Amniotic epithelial cell (primary cell): ENCODE measurements around the gene PRPH.
"Not testable (repeated sequence)": the region's sequence is repeated elsewhere in the genome, so short reads cannot be mapped to it uniquely, and the experiment has no call there.

Experiments
- DNase-seq: peaks from one replicate; pipeline ENCODE4 v3.0.0-alpha.2; 2010; ENCODE audit warnings: low read depth

The PRPH gene

GRCh38 chr12:49295082-49295936, at the start of gene PRPH:
Gene PRPH, plus strand, starts transcription at chr12:49295147. Its CDS starts 54 bp downstream, at chr12:49295201.
- no peak for DNase-seq

DNA sequence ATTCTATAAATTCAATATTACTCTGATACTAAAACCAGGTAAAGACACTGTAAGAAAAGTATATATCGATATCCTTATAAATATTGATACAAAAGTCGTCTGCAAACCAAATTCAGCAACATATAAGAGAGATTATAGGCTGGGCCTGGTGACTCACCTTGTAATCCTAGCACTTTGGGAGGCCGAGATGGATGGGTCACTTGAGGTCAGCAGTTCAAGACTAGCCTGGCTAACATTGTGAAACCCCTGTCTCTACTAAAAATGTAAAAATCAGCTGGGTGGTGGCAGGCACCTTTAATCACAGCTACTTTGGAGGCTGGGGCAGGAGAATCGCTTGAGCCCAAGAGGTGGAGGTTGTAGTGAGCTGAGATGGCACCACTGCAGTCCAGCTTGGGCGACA, 43.6 kb upstream of the PRPH start:
- no peak for DNase-seq

DNA sequence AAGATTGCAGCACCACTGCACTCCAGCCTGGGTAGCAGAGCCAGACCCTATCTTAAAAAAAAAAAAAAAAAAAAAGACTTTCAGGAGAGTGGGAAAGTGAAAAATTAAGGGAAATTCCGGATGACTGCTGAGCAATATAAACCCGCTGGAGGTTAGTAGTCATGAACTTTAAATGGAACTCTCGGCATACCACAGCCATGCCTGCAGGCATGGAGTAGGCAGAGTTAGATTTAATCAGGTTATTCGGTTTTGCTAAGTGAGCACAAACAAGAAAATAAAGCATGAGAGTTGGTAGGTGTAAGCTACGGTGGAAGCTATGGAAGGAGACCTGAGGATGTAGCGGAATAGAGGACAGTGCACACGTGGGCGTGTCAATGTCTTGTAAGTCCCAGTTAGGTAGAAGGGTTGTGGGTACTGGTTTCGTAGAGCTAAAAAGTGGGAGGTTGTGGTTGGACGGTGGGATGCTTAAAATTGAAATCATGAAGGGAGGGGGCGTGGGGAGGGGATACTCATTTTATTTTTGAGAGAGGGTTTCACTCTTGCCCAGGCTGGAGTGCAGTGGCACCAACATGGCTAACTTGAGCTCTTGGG, 41.8 kb upstream of the PRPH start:
- no peak for DNase-seq

- not testable (repeated sequence) for DNase-seq
Measured at GRCh38 chr12:49255456-49255855, 39.5 kb upstream of the PRPH start.

DNA sequence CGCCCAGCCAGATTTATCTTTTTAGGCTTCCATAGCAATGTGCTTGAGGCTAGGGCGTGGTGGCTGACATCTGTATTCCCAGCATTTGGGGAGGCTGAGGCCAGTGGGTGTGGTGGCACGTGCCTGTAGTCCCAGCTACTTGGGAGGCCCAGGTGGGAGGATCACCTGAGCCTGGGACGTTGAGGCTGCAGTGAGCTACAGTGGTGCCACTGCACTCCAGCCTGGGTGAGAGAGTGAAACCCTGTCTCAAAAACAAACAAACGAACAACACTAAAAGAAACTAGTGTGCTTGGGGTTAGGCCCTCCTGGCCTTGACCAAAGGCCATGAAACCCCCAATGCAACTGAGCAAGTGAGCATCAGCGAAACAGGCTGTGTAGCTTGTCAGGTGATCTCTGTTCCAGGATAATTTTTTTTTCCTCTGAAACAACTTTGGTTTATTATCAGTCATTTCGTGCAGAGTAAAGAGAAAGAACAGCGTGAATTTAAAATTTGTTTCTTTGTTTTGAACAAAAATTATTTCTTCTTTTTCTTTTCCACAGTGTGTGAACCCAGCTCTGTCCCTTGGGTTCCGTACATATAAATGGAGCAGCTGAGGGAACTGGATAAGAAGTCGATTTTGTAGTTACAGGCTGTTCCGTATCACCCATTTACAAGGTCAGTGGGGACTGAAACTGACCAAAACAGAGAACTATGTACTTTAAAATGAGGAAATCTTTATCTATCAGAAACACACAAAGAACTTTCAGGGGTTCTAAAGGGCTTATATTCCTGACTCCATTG, 38.9 kb upstream of the PRPH start:
- DNase-seq = no peak

GRCh38 chr12:49257508-49258184, 37.3 kb upstream of the PRPH start:
- DNase-seq = not testable (repeated sequence)

- no peak for DNase-seq
Measured at GRCh38 chr12:49259452-49259851, 35.5 kb upstream of the PRPH start.

DNA sequence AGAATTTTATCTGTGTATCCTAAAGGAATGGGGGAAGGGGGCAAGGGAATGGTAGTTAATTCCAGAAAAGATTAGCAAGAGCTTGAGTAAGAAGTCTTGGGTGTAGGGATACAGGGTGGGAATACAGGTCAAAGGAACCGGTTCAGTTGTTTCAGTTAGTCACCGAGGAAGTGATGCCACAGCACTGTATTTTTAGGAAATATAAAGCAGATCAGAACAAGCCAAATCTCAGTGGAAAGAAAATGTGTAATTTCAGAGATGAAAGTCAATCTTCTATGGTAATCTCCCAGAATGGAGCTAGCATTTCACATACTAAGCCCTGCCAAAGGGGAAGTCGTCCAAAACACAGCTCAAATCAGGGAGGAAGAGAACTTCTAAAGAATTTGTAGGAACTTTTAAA, 34.8 kb upstream of the PRPH start:
- DNase-seq = peak; percentile 56

DNA sequence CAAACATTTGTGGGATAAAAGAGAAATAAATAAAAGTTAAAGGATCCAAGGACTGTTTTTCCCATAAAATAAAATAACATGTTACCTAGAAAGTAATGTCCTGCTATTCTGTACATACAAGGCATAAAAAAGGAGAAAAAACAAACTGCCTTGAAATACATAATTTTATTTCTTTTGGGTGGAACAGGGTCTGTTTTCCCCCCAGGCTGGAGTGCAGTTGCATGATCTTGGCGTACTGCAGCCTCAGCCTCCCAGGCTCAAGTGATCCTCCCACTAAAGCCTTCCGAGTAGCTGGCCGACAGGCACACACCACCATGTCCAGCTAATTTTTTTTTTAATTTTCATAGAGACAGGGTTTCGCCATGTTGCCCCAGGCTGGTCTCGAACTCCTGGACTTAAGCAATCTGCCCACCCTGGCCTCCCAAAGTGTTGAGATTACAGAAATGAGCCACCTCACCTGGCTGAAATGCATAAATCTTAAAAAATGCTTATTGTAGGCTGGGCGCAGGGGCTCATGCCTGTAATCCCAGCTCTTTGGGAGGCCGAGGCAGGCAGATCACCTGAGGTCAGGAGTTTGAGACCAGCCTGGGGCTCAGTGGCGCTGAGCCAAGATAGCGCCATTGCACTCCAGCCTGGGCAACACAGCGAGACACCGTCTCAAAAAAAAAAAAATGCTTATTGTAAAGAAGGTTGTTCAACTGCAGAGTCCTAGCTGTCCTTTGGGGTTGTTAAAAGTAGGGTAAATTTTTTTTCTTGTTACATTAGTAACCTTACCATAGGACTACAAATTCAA, 34.2 kb upstream of the PRPH start:
- DNase-seq = no peak

DNA sequence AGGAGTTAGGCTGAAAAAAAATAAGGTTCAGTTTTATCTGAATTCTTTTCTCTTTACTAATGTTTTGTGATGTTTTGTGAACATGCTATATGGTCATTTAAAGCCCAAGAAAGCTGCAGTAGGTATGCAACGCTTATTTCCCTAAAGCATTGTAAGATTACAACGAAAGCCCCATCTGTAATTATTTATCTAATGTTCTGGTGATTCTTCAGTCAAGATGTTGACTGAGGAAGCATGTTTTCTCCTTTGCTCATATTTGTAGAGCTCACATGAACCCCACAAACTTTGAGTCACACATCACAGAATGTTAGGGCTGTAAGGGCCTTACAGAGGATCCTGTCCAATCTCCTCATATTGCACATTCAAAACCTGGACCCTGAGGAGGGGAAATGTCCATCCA, 33.2 kb upstream of the PRPH start:
- peak; percentile 55 for DNase-seq

GRCh38 chr12:49263400-49263763, 31.6 kb upstream of the PRPH start:
- DNase-seq = no peak

GRCh38 chr12:49264466-49264872, 30.5 kb upstream of the PRPH start:
- no peak for DNase-seq

DNA sequence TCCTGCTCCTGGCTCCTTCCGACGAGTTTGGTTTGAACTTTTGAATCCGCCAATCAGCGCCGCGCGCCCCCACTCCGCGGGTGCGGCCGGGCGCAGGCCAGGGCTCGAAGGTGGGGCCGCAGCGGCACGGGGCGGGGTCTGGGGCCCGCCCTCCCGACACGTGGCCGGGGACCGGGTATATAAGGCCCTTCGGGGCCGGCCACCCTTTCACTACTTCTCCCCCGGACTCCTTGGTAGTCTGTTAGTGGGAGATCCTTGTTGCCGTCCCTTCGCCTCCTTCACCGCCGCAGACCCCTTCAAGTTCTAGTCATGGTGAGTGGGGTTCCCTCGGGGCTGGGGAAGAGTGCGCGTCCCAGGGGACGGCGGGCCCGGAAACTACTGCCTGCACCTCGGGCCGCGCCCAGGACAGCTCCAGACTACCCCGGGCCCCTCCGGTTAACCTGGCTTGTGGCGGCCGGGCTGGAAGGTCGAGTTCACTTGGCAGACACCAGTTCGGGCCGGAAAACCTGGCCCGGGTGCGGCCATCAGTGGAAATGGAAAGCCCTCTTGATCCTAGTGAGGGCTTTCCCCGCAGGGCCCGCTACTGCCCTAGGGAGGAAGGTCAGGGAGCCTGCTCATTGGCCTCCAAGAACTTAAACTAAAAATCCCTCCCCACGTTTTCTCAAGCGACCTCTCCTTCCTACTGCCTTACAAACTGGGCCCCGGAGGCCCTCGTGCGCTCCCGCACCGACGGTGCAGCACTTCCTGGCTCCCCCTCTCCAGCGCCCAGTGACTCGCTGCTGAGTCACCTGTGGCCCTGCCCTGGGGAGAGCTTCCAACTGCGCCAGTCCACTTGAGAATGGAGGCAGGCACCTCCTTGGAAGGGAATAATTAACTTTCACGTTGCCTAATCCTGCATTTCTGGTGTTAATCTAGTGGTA, 29.8 kb upstream of the PRPH start, which contains the start of gene TUBA1C:
Gene TUBA1C (plus strand): TSS at position 210 of the 920 bp plus-strand sequence. CDS start 100 bp downstream, at position 310.
- peak; percentile 93 for DNase-seq

DNA sequence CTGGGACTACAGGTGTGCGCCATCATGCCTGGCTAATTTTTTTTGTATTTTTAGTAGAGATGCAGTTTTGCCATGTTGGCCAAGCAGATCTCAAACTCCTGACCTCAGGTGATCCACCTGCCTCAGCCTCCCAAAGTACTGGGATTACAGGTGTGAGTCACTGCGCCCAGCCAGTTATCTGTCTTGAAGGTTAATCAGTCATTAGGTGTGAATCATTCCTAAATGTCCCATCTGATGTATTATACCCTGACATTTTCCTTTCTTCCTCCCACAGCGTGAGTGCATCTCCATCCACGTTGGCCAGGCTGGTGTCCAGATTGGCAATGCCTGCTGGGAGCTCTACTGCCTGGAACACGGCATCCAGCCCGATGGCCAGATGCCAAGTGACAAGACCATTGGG, 25.8 kb upstream of the PRPH start:
- peak; percentile 44 for DNase-seq

DNA sequence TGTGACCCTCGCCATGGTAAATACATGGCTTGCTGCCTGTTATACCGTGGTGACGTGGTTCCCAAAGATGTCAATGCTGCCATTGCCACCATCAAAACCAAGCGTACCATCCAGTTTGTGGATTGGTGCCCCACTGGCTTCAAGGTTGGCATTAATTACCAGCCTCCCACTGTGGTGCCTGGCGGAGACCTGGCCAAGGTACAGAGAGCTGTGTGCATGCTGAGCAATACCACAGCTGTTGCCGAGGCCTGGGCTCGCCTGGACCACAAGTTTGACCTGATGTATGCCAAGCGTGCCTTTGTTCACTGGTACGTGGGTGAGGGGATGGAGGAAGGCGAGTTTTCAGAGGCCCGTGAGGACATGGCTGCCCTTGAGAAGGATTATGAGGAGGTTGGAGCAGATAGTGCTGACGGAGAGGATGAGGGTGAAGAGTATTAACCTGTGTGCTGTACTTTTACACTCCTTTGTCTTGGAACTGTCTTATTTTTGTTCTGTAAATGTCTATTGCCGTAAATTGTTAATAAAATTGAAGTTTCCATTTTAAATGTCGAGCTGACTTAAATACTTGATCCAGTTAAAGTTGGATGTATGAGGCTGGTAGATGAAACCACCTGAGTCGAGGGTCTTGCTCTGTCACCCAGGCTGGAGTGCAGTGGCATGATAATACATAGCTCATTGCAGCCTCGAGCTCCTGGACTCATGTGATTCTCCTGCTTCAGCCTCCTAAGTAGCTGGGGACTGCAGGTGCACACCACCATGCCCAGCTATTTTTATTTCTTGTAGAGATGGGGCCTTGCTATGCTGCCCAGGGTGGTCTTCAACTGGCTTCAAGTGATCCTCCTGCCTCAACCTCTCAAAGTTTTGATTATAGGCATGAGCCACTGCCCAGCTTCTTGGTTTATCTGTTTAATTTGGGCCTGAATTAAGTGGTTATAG, 21.9 kb upstream of the PRPH start:
- no peak for DNase-seq

GRCh38 chr12:49273726-49274395, 21.1 kb upstream of the PRPH start:
- DNase-seq = no peak

- no peak for DNase-seq
Measured at GRCh38 chr12:49274396-49275069, 20.4 kb upstream of the PRPH start.
